SK-N-SH treated with all-trans-retinoic acid at 6 μM for 48 hours (cell line): ENCODE measurements around the gene SLC2A13.
"Not testable (repeated sequence)": the region's sequence is repeated elsewhere in the genome, so short reads cannot be mapped to it uniquely, and the experiment has no call there.

Source experiments
- ATAC-seq: fragments of 200-7000 bp; cut with Tn5 transposase; 3 replicates; pipeline ENCODE4 v1.9.1; 2020; ENCODE audit warnings: mild to moderate bottlenecking, moderate library complexity
- ARNTL ChIP-seq: fragments of 450-650 bp; formaldehyde crosslinking; IDR thresholded peaks from 2 replicates; pipeline ENCODE4 v1.5.0; 2020; ENCODE audit warnings: low read depth, mild to moderate bottlenecking, moderate library complexity, borderline replicate concordance
- BACH2 ChIP-seq: fragments of 250-450 bp; sonication (Bioruptor Pico); IDR thresholded peaks from 2 replicates; pipeline ENCODE4 v1.9.0; 2021; ENCODE audit warnings: mild to moderate bottlenecking, borderline replicate concordance
- CSDC2 ChIP-seq: fragments of 250-450 bp; sonication (Bioruptor Pico); IDR thresholded peaks from 2 replicates; pipeline ENCODE4 v1.5.0; 2020; ENCODE audit warnings: mild to moderate bottlenecking, moderate library complexity
- ESRRG ChIP-seq: fragments of 250-450 bp; sonication (Bioruptor Pico); IDR thresholded peaks from 2 replicates; pipeline ENCODE4 v1.6.1; 2021; ENCODE audit warnings: mild to moderate bottlenecking
- GLIS3 ChIP-seq: fragments of 250-450 bp; sonication (Bioruptor Pico); IDR thresholded peaks from 2 replicates; pipeline ENCODE4 v1.5.0; 2020; ENCODE audit warnings: mild to moderate bottlenecking, moderate library complexity
- OSR1 ChIP-seq: fragments of 250-450 bp; sonication (Bioruptor Pico); IDR thresholded peaks from 2 replicates; pipeline ENCODE4 v1.8.0; 2022; ENCODE audit warnings: moderate library complexity, mild to moderate bottlenecking, inconsistent platforms
- PPARA ChIP-seq: fragments of 250-450 bp; sonication (Bioruptor Pico); IDR thresholded peaks from 2 replicates; pipeline ENCODE4 v1.5.0; 2020; ENCODE audit warnings: mild to moderate bottlenecking, borderline replicate concordance
- RARB ChIP-seq: fragments of 250-450 bp; sonication (Bioruptor Pico); IDR thresholded peaks from 2 replicates; pipeline ENCODE4 v1.8.0; 2021; ENCODE audit warnings: mild to moderate bottlenecking, moderate library complexity
- SNAI2 ChIP-seq: fragments of 250-450 bp; sonication (Bioruptor Pico); IDR thresholded peaks from 2 replicates; pipeline ENCODE4 v1.5.0; 2020; ENCODE audit warnings: mild to moderate bottlenecking, moderate library complexity
- TCF4 ChIP-seq: fragments of 250-450 bp; sonication (Bioruptor Pico); IDR thresholded peaks from 2 replicates; pipeline ENCODE4 v1.8.0; 2021; ENCODE audit warnings: mild to moderate bottlenecking, moderate library complexity, borderline replicate concordance
- TOX ChIP-seq: fragments of 250-450 bp; sonication (Bioruptor Pico); IDR thresholded peaks from 2 replicates; pipeline ENCODE4 v1.8.0; 2021; ENCODE audit warnings: mild to moderate bottlenecking, moderate library complexity, borderline replicate concordance
- TSHZ2 ChIP-seq: fragments of 250-450 bp; sonication (Bioruptor Pico); IDR thresholded peaks from 2 replicates; pipeline ENCODE4 v1.5.0; 2020; ENCODE audit warnings: mild to moderate bottlenecking, moderate library complexity
- ZC3H10 ChIP-seq: fragments of 250-450 bp; sonication (Bioruptor Pico); IDR thresholded peaks from 2 replicates; pipeline ENCODE4 v1.5.1; 2021; ENCODE audit warnings: mild to moderate bottlenecking, moderate library complexity
- ZFP3 ChIP-seq: fragments of 250-450 bp; sonication (Bioruptor Pico); IDR thresholded peaks from 2 replicates; pipeline ENCODE4 v1.5.0; 2020; ENCODE audit warnings: mild to moderate bottlenecking, moderate library complexity
- ZFP30 ChIP-seq: fragments of 450-650 bp; formaldehyde crosslinking; IDR thresholded peaks from 2 replicates; pipeline ENCODE4 v1.5.0; 2022; ENCODE audit warnings: mild to moderate bottlenecking, moderate library complexity
- ZNF565 ChIP-seq: fragments of 450-650 bp; formaldehyde crosslinking; conservative IDR thresholded peaks from 2 replicates; pipeline ENCODE4 v1.5.0; 2020; ENCODE audit warnings: low read depth, mild to moderate bottlenecking, moderate library complexity
- ZNF8 ChIP-seq: fragments of 450-650 bp; formaldehyde crosslinking; IDR thresholded peaks from 2 replicates; pipeline ENCODE4 v1.5.0; 2020; ENCODE audit warnings: mild to moderate bottlenecking, moderate library complexity
- TF ChIP-seq, protein P1 (sequence below): fragments of 250-450 bp; sonication (Bioruptor Pico); IDR thresholded peaks from 2 replicates; pipeline ENCODE4 v1.5.1; 2020; ENCODE audit warnings: low read depth, mild to moderate bottlenecking, moderate library complexity
- TF ChIP-seq, protein P2 (sequence below): fragments of 250-450 bp; sonication (Bioruptor Pico); IDR thresholded peaks from 2 replicates; pipeline ENCODE4 v1.8.0; 2020; ENCODE audit warnings: mild to moderate bottlenecking, moderate library complexity, borderline replicate concordance
- TF ChIP-seq, protein P3 (sequence below): fragments of 250-450 bp; sonication (Bioruptor Pico); IDR thresholded peaks from 2 replicates; pipeline ENCODE4 v1.5.1; 2021; ENCODE audit warnings: mild to moderate bottlenecking, moderate library complexity

Gene SLC2A13

DNA sequence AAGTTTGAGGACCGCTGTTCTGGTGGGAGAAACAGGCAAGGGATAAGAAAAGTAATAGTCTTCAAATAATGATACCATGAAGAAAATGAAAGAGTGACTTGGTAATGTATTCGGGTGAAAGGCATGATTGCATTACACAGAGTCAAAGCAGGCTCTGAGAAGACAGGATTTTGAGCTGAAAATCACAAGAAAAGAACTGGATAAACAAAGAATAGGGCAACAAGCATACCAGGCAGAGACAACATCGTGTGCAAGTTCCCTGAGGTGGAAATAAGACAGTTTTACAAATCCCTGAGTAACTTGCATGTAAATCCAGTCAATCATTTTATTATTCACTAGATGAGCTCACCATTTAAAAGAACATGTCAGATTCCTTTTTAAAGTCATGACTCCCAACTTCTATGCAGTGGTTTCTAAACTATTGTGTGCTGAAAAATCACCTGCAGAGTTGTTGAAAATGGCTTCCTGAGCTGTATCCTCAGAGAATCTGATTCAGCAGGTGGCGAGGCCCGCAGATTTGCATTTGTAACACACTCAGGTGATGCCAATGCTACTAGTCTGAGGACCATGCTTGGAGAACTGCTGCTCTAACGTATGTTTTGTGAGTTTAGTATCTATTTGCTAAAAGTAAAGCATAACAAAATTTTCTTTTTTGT is 353.3 kb downstream of the SLC2A13 start:
- TF ChIP-seq ZFP3 (CRISPR knock-in tag) (no peak), ARNTL (CRISPR knock-in tag) (no peak), ZC3H10 (no peak), TOX (CRISPR knock-in tag) (no peak), TSHZ2 (CRISPR knock-in tag) (no peak), SNAI2 (no peak), ZNF8 (CRISPR knock-in tag) (no peak), CSDC2 (CRISPR knock-in tag) (no peak), BACH2 (CRISPR knock-in tag) (no peak), OSR1 (no peak), RARB (CRISPR knock-in tag) (no peak), TCF4 (CRISPR knock-in tag) (no peak)
- TF ChIP-seq, protein P1, sequence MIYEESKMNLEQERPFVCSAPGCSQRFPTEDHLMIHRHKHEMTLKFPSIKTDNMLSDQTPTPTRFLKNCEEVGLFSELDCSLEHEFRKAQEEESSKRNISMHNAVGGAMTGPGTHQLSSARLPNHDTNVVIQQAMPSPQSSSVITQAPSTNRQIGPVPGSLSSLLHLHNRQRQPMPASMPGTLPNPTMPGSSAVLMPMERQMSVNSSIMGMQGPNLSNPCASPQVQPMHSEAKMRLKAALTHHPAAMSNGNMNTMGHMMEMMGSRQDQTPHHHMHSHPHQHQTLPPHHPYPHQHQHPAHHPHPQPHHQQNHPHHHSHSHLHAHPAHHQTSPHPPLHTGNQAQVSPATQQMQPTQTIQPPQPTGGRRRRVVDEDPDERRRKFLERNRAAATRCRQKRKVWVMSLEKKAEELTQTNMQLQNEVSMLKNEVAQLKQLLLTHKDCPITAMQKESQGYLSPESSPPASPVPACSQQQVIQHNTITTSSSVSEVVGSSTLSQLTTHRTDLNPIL (CRISPR knock-in tag) = no peak
- no peak for ATAC-seq

GRCh38 chr12:39746151-39746550 is 359.7 kb downstream of the SLC2A13 start:
- not testable (repeated sequence) for ATAC-seq

DNA sequence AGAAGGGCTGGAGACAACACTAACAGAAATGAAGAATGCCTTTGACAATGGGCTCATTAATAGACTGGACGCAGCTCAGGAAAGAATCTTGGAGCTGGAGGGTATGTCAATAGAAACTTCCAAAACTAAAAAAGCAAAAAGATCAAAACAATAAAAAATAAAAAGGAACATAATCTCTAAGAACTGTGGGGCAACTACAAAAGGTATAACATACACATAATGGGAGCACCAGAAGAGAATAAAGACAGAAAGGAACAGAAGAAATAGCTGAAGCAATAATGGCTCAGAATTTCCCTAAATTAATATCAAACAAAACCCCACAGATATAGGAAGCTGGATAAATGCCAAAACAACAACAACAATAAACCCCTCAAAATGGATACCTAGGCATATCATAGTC is 362.2 kb downstream of the SLC2A13 start:
- no peak for ATAC-seq
- TF ChIP-seq ZNF565 (CRISPR knock-in tag) (no peak), ZFP3 (CRISPR knock-in tag) (no peak), ZFP30 (no peak), PPARA (CRISPR knock-in tag) (no peak), OSR1 (no peak), TCF4 (CRISPR knock-in tag) (no peak), TSHZ2 (CRISPR knock-in tag) (no peak), RARB (CRISPR knock-in tag) (no peak), SNAI2 (no peak), TOX (CRISPR knock-in tag) (no peak), ZC3H10 (no peak), ZNF8 (CRISPR knock-in tag) (no peak), CSDC2 (CRISPR knock-in tag) (no peak), GLIS3 (CRISPR knock-in tag) (no peak), ESRRG (no peak)
- TF ChIP-seq, protein P2, sequence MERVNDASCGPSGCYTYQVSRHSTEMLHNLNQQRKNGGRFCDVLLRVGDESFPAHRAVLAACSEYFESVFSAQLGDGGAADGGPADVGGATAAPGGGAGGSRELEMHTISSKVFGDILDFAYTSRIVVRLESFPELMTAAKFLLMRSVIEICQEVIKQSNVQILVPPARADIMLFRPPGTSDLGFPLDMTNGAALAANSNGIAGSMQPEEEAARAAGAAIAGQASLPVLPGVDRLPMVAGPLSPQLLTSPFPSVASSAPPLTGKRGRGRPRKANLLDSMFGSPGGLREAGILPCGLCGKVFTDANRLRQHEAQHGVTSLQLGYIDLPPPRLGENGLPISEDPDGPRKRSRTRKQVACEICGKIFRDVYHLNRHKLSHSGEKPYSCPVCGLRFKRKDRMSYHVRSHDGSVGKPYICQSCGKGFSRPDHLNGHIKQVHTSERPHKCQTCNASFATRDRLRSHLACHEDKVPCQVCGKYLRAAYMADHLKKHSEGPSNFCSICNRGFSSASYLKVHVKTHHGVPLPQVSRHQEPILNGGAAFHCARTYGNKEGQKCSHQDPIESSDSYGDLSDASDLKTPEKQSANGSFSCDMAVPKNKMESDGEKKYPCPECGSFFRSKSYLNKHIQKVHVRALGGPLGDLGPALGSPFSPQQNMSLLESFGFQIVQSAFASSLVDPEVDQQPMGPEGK (CRISPR knock-in tag) = no peak
- TF ChIP-seq, protein P3, sequence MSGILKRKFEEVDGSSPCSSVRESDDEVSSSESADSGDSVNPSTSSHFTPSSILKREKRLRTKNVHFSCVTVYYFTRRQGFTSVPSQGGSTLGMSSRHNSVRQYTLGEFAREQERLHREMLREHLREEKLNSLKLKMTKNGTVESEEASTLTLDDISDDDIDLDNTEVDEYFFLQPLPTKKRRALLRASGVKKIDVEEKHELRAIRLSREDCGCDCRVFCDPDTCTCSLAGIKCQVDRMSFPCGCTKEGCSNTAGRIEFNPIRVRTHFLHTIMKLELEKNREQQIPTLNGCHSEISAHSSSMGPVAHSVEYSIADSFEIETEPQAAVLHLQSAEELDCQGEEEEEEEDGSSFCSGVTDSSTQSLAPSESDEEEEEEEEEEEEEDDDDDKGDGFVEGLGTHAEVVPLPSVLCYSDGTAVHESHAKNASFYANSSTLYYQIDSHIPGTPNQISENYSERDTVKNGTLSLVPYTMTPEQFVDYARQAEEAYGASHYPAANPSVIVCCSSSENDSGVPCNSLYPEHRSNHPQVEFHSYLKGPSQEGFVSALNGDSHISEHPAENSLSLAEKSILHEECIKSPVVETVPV = no peak
- TF ChIP-seq, protein P1 (CRISPR knock-in tag) = no peak
